Rectal smooth muscle tissue (tissue), 1 donor: Measurements from ENCODE around the gene SMC1A.
"Not testable (repeated sequence)": the region's sequence is repeated elsewhere in the genome, so short reads cannot be mapped to it uniquely, and the experiment has no call there.

ENCODE experiments used
- H3K27ac ChIP-seq: one replicate; pipeline ENCODE4 v1.7.0; 2013; ENCODE audit warnings: low read depth, low read length, inconsistent platforms
- H3K27me3 ChIP-seq: one replicate; pipeline ENCODE4 v1.7.0; 2013; ENCODE audit warnings: low read length; ENCODE audit not compliant: control insufficient read depth, insufficient read depth
- H3K36me3 ChIP-seq: one replicate; pipeline ENCODE4 v1.7.0; 2013; ENCODE audit warnings: low read length; ENCODE audit not compliant: control insufficient read depth, insufficient read depth
- H3K4me1 ChIP-seq: one replicate; pipeline ENCODE4 v1.7.0; 2013; ENCODE audit warnings: low read length; ENCODE audit not compliant: control insufficient read depth, insufficient read depth
- H3K4me3 ChIP-seq: one replicate; pipeline ENCODE4 v1.7.0; 2013; ENCODE audit warnings: low read length
- H3K9ac ChIP-seq: one replicate; pipeline ENCODE4 v1.7.0; 2013; ENCODE audit warnings: low read length

SMC1A gene

DNA sequence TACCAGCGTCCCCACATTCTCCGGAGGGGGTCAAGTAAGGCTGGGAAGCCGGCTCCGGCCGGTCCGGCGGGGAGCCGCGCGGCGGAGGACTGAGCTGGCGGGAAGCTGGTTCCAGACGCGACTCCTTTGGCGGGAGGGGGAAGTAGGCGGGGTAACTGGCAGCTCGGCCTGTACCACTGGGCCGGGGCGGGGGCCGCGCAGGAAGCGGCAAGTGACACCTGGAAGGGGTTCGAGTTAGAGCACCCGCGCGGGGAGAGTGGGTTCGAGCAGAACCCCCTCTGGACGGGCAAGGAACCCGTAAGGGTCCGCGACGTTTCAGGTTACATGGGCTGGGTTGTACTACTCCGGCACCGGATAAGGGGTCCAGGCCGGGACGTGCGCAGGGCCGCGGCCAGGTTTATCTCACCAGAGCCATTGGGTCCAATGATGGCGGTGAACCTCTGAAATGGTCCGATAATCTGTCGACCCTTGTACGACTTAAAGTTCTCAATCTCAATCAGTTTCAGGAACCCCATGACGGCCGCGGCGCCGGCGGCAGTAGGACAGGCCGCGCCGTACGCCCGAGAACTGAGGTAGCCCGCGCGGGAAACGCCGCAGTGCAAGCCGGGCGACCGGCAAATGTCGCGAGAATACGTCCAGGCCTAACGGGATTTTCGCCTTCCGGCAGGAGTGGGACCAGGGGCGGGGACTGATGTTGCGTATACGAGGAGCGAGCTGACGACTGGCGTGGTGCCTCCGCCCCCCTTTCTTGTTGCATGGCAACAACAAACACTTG, at the start of gene SMC1A:
TSS of gene SMC1A (minus strand) at position 569 of the 775 bp plus-strand sequence. CDS start at position 515, 54 bp downstream.
- Histone ChIP-seq H3K4me3 (peak within 1 kb of the TSS; percentile 77), H3K9ac (peak within 1 kb of the TSS; percentile 50), H3K4me1 (peaks cover 10% of the 10 kb centered on the region), H3K27ac (peak within 1 kb of the TSS; percentile 96), H3K36me3 (no peaks in the 10 kb centered on the region), H3K27me3 (no peaks in the 10 kb centered on the region)

DNA sequence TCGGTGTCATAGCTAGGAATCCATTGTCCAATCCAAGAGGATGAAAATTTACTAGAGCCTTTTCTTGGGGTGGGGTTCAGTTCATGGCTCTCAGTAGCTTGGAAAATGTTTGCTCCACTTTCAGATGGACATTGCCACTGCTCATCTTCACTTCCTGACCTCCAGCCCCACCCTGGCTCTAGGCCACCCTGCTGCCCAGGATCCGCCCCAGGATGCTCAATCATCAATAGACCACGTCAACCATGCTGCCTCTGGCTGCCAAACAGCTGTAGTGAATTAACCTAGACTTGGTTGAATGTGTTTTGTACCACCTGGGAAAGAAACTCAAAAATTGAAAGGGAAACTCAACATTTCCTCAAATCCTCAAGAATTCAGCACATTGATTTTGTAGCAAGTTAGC, 48.9 kb upstream of the SMC1A start:
- H3K4me1 ChIP-seq = no peaks in the 10 kb centered on the region
- no peaks in the 10 kb centered on the region for H3K36me3 ChIP-seq
- no peak overlapping the region for H3K27ac ChIP-seq
- peaks cover 7% of the 10 kb centered on the region for H3K27me3 ChIP-seq
- H3K9ac ChIP-seq = no peak overlapping the region
- no peak overlapping the region for H3K4me3 ChIP-seq

DNA sequence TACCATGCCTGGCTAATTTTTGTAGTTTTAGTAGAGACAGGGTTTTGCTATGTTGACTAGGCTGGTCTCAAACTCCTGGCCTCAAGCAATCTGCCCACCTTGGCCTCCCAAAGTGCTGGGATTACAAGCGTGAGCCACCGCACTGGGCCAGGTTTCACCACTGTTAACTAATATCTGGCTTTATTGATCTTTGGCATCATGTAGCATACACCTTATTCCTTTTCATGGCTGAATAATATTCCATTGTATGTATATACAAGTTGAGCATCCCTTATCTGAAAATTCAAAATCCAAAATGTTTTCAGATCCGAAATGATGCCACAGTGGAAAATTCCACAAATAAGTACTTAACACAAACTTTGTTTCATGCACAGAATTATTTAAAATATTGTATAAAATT, 46.2 kb upstream of the SMC1A start:
- not testable (repeated sequence) for H3K4me1 ChIP-seq, H3K27ac ChIP-seq, H3K9ac ChIP-seq, H3K4me3 ChIP-seq, H3K27me3 ChIP-seq, H3K36me3 ChIP-seq

DNA sequence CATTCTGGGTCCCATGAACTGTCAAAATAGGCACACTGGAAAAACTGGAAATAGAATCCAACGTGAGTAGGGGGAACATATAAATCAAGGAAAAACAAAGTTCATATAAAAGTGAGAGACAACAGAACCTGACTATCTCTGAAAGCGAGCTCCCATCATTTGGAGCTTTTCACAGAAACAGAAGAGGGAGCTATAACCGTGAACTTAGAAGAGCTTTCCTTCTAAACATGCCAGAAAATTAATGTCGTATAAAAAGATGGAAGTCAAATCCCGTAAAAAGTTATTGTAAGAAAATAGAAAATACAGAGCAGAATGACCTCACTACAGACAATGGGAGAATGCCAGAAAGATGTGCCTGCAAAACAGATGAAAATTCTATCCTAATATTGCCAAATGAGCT, 35.6 kb upstream of the SMC1A start:
- no peaks in the 10 kb centered on the region for H3K36me3 ChIP-seq
- no peak overlapping the region for H3K27ac ChIP-seq
- no peak overlapping the region for H3K9ac ChIP-seq
- H3K27me3 ChIP-seq = no peaks in the 10 kb centered on the region
- no peak overlapping the region for H3K4me3 ChIP-seq
- H3K4me1 ChIP-seq = no peaks in the 10 kb centered on the region

DNA sequence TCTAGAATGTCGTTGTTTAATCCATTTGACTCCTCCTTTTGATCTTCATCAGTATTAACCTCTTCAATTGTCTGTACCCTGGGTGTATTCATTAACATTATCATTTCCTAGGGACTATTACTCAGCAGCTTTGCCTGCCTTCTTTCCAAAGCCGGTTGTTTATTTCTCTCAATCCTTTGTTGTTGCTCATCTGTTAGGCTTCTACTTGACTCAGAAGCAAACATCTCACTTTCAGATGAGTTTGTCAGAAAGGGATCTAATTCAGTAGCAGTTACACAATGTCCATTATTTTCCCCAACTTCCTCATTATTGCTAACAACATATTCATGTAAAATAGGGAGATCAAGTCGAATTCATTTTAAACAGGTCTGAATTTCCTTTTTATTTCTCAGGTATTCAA, 33.8 kb upstream of the SMC1A start:
- Histone ChIP-seq H3K4me3 (no peak overlapping the region), H3K9ac (no peak overlapping the region), H3K27ac (no peak overlapping the region), H3K27me3 (no peaks in the 10 kb centered on the region), H3K36me3 (no peaks in the 10 kb centered on the region), H3K4me1 (no peaks in the 10 kb centered on the region)

DNA sequence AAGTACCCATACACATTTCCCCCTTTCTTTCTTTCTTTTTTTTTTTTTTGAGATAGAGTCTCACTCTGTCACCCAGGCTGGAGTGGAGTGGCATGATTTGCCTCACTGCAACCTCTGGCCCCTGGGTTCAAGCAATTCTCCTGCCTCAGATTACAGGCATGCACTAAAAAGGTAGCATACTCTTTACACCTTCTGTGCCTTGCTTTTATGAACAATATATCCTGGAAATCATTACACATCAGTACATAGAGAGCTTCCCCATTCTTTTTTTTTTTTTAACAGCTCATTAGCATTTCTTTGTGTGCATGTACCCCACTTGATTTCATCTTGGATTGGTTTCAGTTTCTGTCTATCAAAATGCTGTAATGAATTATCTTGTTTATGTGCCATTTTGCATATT, 30.4 kb upstream of the SMC1A start:
- H3K27me3 ChIP-seq = no peaks in the 10 kb centered on the region
- no peak overlapping the region for H3K9ac ChIP-seq
- no peak overlapping the region for H3K27ac ChIP-seq
- no peaks in the 10 kb centered on the region for H3K36me3 ChIP-seq
- no peak overlapping the region for H3K4me3 ChIP-seq
- no peaks in the 10 kb centered on the region for H3K4me1 ChIP-seq

DNA sequence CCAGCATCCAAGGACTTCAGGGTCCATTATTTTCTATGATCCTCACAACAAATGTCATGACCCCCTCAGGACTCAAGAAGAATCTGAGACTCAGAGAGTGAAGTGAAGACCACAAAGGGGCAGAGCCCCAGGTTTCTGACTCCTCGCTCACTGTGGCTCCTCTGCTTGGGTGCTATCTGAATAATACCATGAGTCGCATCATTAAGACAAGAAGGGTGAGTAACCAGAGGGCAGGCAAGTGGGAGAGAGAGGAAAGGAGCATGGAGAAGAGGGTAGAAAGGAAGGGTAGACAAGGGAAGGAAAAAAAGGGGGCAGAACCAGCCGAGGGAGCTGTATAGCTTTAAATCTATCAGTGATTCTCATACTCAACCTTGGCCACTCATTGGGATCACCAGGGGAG, 27.2 kb upstream of the SMC1A start:
- Histone ChIP-seq H3K9ac (no peak overlapping the region), H3K27ac (no peak overlapping the region), H3K36me3 (no peaks in the 10 kb centered on the region), H3K4me1 (no peaks in the 10 kb centered on the region), H3K4me3 (no peak overlapping the region), H3K27me3 (no peaks in the 10 kb centered on the region)

DNA sequence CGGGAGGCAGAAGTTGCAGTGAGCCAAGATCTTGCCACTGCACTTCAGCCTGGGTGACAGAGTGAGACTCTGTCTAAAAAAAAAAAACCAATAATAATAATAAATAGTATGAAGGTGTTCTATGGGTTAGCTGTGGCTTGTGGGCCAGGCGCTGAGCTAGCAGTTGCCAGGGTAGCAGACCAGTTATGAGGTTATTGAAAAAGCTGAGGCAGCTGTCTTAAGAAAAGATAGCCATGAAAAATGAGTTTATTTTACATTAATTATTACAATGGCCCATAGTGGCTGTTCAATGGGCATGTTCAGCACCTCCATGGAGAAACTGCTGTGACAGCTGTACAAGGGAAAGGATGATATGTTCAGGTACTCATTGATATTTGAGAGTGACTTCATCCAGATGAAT, 25.0 kb upstream of the SMC1A start:
- H3K36me3 ChIP-seq = no peaks in the 10 kb centered on the region
- H3K9ac ChIP-seq = no peak overlapping the region
- no peak overlapping the region for H3K4me3 ChIP-seq
- no peaks in the 10 kb centered on the region for H3K27me3 ChIP-seq
- H3K4me1 ChIP-seq = no peaks in the 10 kb centered on the region
- H3K27ac ChIP-seq = no peak overlapping the region

DNA sequence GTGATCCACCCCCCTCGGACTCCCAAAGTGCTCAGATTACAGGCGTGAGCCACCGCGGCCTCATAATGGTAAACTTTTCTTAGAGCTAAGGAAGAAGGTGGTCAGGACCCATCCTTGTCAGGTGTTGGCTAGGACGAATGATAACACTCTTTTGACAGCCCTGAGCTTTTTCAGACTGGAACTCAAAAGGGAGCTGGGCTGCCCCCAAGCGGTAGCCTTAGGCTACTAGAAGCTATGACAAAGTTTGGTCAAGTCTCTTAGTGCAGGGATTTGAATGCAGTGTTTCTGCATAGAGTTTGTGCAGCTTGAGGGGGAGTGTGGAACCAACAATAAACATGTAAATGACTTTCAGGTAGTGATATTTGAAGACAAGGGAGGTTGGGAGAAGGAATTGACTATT, 23.5 kb upstream of the SMC1A start:
- Histone ChIP-seq H3K4me1 (no peaks in the 10 kb centered on the region), H3K9ac (no peak overlapping the region), H3K27me3 (no peaks in the 10 kb centered on the region), H3K4me3 (no peak overlapping the region), H3K27ac (no peak overlapping the region), H3K36me3 (no peaks in the 10 kb centered on the region)

DNA sequence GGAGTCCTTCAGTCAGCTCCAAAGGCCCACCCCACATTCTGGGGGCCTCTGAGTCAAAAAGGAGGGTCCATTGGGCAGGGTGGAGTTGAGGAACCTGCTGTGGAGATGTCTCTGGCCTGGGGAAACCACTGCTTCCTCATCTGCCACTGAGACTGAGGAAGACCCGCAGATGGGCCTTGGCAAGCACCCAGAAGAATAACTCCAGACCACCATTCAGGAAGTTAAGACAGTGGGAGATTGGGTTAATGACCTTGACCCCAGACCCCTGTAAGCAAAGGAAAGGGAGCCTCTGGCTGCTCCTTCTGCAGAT, 19.8 kb upstream of the SMC1A start:
- Histone ChIP-seq H3K9ac (no peak overlapping the region), H3K4me3 (peak overlapping the region; percentile 61), H3K4me1 (no peaks in the 10 kb centered on the region), H3K27ac (no peak overlapping the region), H3K27me3 (no peaks in the 10 kb centered on the region), H3K36me3 (no peaks in the 10 kb centered on the region)

DNA sequence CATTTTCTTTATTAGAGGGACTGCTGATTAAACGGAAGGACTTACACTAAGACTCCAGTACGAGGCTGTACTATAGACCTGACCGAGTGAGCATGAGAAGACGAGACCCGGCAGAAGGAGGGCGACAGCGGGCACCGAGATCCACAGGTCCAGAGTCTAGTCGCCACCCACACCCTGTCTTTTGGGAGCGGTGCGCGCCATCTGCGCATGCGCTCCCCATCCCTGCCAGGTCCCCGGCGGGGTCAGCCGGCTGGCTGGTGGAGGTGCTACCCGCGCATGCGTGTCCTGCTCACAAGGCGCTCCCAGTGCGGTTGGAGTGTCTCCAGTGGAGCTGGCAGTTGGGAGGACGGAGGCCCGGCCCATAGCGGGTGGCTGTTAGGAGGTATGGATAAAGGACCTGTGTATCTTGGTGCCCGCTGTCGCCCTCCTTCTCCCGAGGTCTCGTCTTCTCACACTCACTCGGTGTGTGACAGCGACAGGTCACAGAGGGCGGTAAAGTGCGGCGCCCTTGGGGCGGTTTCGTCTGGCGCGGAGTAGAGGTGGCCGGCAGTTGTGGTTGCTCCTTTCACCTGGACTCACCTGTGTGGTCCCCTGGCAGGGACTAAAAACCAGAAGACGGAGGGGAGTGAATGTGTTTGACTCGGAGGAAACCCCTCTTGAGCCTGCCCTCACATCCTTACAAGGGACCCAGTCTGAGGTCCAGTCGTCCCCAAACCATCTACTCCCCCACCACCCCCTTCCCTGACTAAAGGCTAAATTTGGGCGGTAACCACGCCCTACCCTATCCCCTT, 19.3 kb upstream of the SMC1A start:
- no peaks in the 10 kb centered on the region for H3K27me3 ChIP-seq
- H3K36me3 ChIP-seq = no peaks in the 10 kb centered on the region
- H3K4me3 ChIP-seq = peak overlapping the region; percentile 61
- peak overlapping the region; percentile 13 for H3K9ac ChIP-seq
- H3K4me1 ChIP-seq = no peaks in the 10 kb centered on the region
- no peak overlapping the region for H3K27ac ChIP-seq

DNA sequence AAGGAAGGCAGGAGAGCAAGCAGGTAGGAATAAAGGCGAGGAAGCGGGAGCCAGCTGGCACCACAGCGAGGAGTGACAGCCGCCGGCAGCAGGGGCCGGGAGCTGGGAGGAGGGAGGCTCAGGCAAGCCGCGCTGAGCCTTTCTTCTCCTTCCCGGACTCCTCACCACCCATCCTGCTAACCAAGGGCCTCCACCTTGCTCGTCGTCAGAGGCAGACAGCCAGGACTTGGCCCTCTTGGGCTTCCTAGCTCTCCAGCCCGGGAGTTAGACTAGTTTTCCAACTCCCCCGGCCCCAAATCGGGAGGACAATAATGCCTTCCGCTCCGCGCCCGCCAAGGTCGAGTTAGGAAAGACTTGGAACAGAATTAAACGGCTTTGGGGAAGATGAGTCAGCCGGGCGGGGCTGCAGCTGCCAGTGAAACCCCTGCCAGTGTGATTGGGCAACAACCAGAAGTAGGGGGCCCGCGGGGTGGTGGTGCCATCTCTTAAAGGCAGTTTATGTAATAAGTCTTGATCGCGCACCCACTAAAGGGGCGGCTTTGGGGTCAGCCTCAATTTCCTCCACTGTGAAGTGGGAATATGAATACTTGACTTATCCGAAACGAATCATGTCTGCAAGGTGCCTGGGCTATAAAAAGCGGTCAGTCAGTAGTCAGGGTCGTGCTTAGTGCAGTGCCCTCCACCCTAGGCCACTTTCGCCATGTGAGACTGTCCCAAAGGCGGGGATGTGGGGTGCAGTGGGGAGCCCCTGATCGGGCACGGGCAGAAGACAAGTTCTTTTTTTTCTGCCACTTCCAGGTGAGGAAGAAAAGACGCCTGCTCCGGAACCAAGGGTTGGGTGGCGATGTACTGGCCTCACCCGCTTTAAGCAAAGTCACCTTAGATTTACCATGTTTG, 18.4 kb upstream of the SMC1A start:
- Histone ChIP-seq H3K9ac (no peak overlapping the region), H3K27me3 (no peaks in the 10 kb centered on the region), H3K27ac (peak overlapping the region; percentile 10), H3K4me1 (no peaks in the 10 kb centered on the region), H3K4me3 (peak overlapping the region; percentile 61), H3K36me3 (no peaks in the 10 kb centered on the region)
